ENCODE data around the gene FZR1. TPM values are rescaled to one million over a fixed set of nuclear protein-coding genes. Genes with fewer than 3 reads are reported as not detected.
A peak's percentile ranks its signal among the peaks of the same experiment; 100 is the strongest.

FZR1 gene
- total RNA-seq, 2 donors from 2014 or later = 39.7 to 47.2 TPM

GRCh38 chr19:3491396-3492119 lies 14.6 kb upstream of the FZR1 start:
- DNase-seq (no peak), ATAC-seq (no peak)
- intact Hi-C loops (cut with DNase I, micrococcal nuclease) = no loop called here

- no peak for DNase-seq
- no peak for ATAC-seq
- intact Hi-C loops (cut with DNase I, micrococcal nuclease) = no loop called here
These were observed 13.8 kb upstream of the FZR1 start for GRCh38 chr19:3492131-3492839.

- no peak for DNase-seq
- no peak for ATAC-seq
- intact Hi-C loops (cut with DNase I, micrococcal nuclease) = no loop called here
These were observed 13.2 kb upstream of the FZR1 start for GRCh38 chr19:3492919-3493318.

- ATAC-seq = no peak
- intact Hi-C loops (cut with DNase I, micrococcal nuclease) = no loop called here
- no peak for DNase-seq
These were observed 12.5 kb upstream of the FZR1 start for GRCh38 chr19:3493651-3494050.

GRCh38 chr19:3494051-3494450 lies 12.1 kb upstream of the FZR1 start:
- intact Hi-C loops (cut with DNase I, micrococcal nuclease) = no loop called here
- ATAC-seq = peak; percentile 60
- DNase-seq = no peak

GRCh38 chr19:3494559-3494958 lies 11.6 kb upstream of the FZR1 start:
- DNase-seq = no peak
- intact Hi-C loops (cut with DNase I, micrococcal nuclease) = no loop called here
- ATAC-seq = no peak

- DNase-seq (no peak), ATAC-seq (no peak)
- intact Hi-C loops (cut with DNase I, micrococcal nuclease) = no loop called here
These were observed 9.5 kb upstream of the FZR1 start for GRCh38 chr19:3496392-3497273.

GRCh38 chr19:3497757-3498520 lies 8.2 kb upstream of the FZR1 start:
- no peak for DNase-seq
- no peak for ATAC-seq
- intact Hi-C loops (cut with DNase I, micrococcal nuclease) = no loop called here

- peak; percentile 22 for ATAC-seq
- DNase-seq = no peak
- intact Hi-C loops (cut with DNase I, micrococcal nuclease) = no loop called here
These were observed 6.2 kb upstream of the FZR1 start for GRCh38 chr19:3499738-3500428.

- DNase-seq (peak; percentile 96 to 97), ATAC-seq (peak; percentile 91)
- intact Hi-C loops (cut with DNase I, micrococcal nuclease) = no loop called here
These were observed 5.5 kb upstream of the FZR1 start, which contains the start of gene DOHH for GRCh38 chr19:3500429-3501101. Gene DOHH (minus strand): TSS chr19:3500674. CDS start chr19:3496814, 3,860 bp downstream.

- ATAC-seq (no peak), DNase-seq (no peak)
- intact Hi-C loops (cut with DNase I, micrococcal nuclease) = no loop called here
These were observed 4.3 kb upstream of the FZR1 start for GRCh38 chr19:3501780-3502179.

GRCh38 chr19:3503036-3503572 lies 3.0 kb upstream of the FZR1 start:
- ATAC-seq = no peak
- DNase-seq = no peak
- intact Hi-C loops (cut with DNase I, micrococcal nuclease) = no loop called here

- DNase-seq (no peak), ATAC-seq (no peak)
- intact Hi-C loops (cut with DNase I, micrococcal nuclease) = no loop called here
These were observed 1.4 kb upstream of the FZR1 start for GRCh38 chr19:3504735-3505134.

GRCh38 chr19:3506384-3507340 lies 551 bp downstream of the FZR1 start:
- intact Hi-C loops (cut with DNase I, micrococcal nuclease) = no loop called here
- DNase-seq (peak; percentile 57 to 63), ATAC-seq (peak; percentile 10)

- intact Hi-C loops (cut with DNase I, micrococcal nuclease) = no loop called here
- ATAC-seq (no peak), DNase-seq (peak; percentile 23 to 51)
These were observed 1.4 kb downstream of the FZR1 start for GRCh38 chr19:3507371-3508120.
